GM19238 (cell line): ENCODE results near the gene ASTN1.

ENCODE experiments used
- DNase-seq: peaks from one replicate; pipeline ENCODE4 v3.0.0; 2011; ENCODE audit warnings: low spot score; ENCODE audit not compliant: insufficient read length

Gene ASTN1

DNA sequence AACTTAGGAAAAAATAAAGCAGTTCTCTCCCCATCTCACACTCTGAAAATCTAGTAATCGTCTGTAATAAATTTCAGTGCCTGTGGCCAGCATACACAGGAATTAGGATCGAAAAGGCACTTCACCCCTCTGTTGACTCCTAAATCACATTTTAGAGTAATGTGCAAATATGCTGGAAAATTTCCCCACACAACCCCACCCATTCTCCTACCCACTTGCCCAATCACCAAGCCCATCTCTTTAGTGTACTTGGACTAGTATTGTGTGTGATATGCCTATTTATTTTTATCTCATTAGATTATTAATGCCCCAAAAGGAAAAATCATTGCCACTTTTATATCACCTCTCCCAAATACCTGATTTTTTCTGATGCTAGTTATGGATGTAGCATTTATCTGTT lies 323.3 kb downstream of the ASTN1 start:
- DNase-seq = no peak

DNA sequence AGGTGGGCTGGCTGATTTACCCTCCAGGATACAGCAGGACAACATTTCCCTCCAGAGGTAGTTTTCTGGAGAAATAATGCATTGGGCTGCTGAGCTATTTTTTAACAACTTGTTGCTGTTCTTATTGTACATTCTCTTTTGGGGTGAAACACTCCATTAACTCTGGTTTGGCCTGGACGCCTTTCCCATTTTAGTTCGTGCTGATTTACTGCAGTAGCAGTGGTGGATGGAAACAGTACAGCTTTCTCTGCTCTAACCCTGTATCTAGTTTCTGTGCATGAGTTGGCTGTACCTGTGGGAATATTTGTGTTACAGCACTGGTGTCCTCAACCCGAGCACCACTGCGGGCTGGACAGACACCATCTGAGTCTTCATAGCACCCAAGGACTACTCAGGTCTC lies 325.3 kb downstream of the ASTN1 start:
- DNase-seq = no peak

DNA sequence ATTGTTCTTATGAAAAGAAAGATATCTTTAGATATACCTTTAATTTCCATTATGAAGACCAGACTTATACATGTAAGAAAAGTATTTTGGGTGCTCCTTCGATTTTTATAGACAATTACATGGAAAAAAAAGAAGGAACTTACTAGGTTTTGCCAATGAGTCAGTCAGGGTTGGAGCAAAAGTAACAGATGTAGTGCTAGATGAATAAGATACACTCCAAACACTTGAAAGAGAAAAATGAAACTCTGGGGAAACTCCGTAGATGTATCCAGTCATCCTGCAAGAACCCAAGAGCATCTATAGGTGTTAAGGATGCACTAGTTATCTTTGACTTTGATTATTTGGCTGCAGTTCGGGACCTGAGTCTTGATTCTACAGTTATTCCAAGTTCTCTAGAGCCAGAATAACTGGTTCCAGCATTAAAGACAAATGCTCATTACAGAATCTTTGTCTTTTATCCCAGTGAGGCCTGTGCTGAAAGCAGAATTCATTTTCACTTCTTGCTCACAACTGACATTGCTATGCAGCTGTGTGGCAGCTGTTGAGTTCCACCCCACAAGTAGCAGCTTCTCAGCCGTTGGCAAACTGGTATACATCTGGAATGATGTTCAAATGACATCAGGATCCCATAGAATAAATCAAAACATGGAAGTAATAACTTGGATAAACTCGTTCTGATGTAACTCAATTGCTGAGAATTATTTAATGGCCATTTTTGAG lies 326.1 kb downstream of the ASTN1 start:
- no peak for DNase-seq

DNA sequence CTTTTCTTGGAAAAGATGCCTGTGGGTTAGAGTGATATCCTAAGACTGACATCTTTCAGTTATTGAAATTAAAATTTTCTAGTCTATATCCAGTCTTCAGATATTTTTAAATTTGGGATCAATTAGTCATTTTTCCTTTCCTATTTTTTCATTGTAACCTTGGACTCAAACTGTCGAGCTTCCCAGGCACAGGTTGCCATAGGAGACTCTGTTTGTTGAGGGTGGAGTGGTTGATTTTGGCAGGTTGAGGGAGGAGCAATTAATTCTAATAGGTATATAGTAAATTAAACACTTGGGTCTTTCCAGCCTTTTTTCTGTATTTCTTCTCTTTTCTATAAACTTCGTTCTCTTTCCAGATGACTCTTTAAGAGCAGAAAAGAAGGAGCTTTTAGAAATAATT lies 326.8 kb downstream of the ASTN1 start:
- no peak for DNase-seq

DNA sequence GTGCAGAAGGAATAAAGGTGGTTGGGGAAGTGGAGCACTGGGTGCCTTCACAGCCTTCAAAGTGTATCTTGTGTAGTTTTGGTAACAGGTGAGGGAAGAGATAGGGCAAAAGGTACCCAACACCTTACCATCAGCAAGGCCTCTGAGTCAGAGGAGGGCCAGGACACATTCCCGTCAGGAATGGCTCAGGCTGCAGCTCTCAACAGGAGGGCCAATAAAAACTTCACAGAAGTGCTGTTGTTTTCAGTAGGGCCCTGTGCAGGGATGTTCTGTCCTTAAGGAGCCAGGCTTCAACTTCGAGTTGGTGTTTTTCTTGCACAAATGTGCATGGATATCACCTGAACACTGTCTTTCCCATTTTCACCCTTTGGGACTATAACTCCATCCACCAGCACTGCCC lies 333.4 kb downstream of the ASTN1 start:
- no peak for DNase-seq

DNA sequence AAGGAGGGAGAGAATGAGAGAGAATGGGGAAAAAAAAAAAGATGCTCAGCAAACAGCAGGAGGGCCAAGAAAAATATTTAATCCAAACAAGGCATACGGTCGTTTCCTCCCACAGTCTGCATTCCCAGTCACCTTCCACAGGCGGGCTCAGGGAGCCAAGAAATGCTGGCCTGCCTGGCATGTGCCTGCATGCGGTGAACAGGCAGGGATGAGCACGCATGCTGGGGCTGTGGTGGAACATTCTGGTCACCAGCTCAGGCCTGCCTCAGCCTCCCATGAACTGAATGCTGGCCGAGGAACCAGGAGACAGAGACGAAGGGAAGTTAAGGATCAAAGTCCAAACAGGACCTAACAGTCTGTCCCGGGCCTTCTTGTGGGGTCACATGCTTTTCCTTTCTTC lies 335.3 kb downstream of the ASTN1 start:
- no peak for DNase-seq

DNA sequence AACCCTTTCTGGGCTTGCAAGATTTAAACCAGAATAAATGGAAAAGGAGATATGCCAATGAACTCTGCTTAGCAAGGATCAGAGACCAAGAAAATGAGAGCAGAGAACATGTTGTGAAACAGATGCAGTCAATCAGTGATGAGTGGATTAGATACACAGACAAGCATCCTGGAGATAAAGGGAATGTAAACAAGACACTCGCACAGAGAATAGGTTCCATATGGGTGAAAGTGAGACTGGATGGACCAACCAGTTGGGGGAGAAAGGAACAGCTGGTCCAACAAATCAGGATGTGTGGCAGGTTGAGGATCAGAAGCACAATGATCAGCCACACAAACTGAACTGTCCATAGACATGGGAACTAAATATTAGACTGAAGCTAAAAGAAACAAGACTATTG lies 338.2 kb downstream of the ASTN1 start:
- DNase-seq = no peak

DNA sequence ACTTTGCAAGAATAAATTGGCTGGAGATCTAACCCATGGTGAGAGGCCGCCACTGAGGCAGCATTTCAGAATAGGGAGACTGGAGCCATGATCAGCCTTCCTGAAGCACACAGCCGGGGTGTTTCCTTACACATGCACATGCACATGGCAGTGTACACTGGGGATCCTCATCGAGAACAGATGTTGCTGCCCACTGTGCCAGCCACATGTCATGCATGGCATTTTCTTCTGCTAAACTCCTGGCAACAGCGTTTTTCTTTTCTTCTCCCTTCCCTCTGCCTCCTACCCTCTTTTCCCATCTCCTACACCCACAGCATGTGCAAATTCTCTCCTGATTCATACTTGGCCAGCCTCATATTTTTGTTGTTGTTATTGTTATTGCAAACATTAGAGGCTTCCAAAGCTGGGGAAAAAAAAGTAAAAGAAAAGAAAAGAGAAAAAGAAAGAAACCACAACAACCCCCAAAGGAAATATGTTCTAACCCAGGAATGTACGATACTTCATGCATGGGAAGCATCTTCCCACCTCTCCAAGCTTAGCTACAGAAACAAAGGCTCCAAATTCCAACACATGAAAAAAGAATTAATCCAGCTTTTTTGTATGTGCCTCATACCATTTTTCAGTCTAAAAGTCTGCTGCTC lies 344.0 kb downstream of the ASTN1 start:
- DNase-seq = no peak

DNA sequence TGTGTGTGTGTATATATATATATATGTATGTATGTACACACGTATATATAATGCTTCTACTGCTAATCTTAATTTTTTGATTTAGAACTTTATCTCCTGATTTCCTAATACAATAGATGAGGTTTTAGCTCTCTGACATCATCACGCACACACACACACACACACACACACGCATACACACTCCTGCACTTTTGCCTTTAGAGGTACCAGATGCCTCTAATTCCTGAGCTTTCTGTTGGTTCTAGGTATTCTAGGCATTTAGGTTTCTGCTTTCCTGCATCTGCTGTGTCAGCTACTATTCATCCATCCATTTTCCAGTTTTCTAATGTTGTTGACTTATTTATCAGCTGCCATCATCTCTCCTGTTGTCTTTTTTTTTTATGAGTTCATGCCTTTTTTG lies 348.3 kb downstream of the ASTN1 start:
- no peak for DNase-seq

DNA sequence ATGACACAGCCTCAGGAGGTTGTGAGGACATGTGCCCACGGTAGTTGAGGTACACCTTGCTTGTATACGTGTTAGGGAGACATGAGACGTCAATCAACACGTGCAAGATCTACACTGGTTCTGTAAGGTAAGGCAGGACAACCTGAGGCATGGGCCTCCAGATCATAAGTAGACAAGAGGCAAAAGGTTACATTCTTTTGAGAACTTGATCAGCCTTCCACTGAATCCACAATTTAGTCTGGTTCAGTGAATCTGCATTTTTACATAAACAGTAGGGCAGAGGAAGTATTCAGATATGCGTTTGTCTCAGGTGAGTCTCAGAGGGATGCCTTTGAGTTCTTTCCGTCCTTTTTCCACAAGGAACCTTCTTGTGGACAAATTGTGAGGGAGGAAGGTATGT lies 348.9 kb downstream of the ASTN1 start:
- no peak for DNase-seq

DNA sequence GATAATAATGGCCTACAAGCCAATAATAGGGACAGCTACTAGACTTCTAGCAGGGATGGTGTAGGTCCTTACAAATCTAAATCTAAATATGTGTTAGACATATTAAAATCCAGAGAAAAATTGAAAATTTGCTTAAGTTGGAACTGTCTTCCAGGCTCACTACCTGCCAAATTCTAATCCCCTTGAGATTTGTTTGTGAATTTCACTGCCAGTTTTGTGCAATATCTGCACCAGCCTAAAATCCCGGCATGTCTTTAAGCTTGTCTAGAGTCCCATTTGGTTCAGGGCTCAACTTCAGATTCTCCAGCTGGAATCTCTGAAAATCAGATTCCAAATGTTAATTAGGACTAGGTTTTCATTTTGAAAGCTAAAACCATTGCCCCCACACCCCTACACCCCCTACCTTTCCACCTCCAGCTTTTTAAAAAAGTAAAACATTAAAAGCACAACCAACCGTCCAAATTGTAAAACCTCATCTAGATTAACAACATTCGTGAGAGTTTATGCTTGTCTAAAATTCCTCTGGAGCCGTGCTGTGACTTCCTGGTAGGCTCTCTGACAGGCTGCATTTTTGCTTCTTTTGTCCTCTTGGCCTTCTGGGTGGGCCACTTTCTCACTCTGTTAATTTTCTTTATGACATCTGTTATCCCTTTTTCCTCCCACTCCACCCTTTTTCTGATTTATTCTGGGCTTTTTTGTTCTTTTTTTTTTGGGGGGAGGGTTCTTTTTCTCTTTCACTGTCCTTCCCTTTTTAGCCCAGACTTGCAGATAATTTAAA lies 352.8 kb downstream of the ASTN1 start:
- DNase-seq = no peak

DNA sequence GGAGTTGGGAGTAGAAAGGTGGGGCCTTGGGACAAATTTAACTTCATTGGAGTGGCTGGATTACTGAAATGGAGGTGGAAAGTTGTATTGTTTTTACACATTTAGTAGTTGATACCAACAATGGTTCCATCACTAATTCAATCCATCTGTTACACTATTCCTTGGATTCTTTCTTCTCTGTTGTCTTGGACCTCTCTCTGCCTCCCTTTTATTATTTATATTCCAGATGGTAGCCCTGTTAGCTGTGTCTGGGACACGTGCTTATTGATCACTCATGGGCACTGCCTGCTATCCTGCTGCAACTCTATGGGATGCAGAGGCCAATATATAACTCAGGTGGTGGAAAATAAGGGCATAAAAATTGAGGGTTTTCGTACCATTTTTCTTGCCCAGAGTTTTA lies 355.2 kb downstream of the ASTN1 start:
- no peak for DNase-seq
